HG02798 (cell line): ENCODE measurements around the gene JAK1.

Experiments
- ATAC-seq: cut with Tn5 transposase; IDR thresholded peaks from one replicate; pipeline ENCODE4 v1.9.1; 2021; ENCODE audit warnings: mild to moderate bottlenecking; ENCODE audit not compliant: unreplicated experiment, poor library complexity

JAK1 gene

DNA sequence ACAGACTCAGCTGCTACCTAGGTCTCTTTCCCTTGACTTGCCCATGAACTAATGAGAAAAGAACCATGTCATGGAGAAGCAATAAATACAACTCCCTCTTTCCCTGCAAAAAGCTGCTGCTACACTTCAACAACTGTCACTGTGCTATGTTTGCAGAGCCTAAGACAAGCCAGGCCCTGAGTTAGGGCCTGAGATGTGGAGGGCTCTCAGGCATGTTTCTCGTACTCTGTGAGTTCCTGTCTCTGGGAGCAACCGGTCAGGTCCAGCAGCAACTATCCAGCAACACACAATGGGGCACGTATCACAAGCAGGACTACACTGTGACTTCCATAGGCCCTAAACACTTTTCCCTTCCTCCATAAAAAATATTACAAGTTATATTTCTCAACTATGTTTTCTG lies 91.7 kb downstream of the JAK1 start:
- ATAC-seq = no peak

DNA sequence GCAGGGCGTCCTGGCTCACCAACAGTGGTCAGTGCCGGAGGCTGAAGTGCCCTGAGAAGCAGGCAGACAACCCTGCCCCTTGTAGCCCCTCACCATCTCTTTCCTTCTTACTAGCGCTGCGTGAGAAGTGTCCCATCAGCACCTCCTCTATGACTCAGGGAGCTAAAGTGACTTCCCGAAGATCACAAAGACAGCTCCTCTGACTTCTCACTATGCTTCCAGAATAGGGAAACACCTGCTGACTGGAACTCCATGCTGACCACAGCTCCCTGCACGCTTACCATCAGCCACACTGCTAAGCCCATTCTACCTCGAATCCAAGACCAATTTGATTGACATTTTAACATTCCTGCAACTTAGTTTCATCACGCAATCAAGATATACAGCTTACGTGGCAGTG lies 92.8 kb downstream of the JAK1 start:
- no peak for ATAC-seq

DNA sequence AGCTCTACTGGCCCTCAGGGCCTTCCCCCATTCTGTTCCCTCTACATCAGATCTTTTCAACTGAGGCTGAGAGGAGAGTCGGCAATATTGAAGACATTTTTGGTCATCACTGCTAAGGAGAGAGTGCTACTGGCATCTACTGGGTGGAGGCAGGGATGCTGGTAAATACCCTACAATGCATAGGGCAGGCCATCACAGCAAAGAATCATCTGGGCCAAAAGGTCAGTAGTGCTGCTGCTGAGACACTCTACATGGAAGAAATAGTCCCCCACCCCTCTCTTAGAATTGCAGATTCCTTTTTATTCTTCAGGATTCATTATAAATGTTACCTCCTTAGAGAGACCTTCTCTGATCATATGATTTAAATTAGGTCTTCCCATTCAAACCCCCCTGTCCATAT lies 94.3 kb downstream of the JAK1 start:
- no peak for ATAC-seq

DNA sequence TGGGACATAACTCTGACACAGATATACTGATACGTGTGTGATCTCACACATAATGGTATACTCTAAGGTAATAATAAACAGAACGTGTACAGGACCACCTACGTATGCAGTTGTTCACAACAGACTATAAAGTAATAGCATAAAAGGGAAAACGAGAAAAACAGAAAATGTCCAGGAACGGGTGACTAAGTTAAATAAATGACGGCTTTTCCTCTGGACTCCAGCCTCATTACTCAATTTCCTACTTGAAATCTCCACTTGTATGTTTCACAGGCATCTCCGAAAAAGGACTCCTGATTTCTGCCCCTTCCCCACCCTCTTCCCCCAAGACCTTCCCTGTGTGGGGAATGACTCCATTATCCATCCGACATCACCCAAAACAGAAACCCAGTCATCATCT lies 95.1 kb downstream of the JAK1 start:
- ATAC-seq = no peak

DNA sequence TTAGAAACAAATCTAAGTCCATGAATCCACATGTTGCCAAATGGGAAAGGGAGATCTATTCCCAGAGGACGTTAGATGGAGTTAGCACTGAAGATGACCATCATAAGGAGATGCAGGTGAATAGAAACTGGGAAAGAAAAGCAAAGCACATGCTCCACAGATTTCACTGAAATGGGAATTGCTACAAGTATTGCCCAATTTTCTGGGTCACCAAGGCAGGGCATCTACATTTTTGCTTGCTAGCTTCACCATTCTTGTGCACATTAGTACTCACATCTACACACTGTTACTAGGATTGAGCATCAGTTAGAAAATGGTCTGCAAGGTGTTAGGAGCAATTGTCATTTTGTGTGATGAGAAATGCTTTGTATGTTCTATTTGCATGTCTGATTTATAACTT lies 99.1 kb downstream of the JAK1 start:
- no peak for ATAC-seq

DNA sequence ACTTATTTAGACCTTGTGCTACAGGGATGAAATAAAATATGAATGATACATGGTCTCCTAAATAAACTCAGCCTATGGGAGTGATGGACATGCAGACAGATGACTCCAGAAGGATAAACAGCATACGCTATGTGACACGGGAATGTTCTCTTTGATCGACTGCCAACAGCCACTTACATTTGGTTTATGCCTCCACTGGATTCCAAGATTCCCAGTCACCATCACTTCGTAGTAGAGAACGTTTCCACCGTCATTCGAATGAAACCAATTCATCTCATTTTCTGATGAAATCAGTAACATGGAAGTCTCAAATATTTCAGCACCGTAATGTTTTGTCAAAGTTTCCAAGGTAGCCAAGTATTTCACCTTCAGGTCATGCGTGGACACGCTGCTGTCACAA lies 99.7 kb downstream of the JAK1 start:
- no peak for ATAC-seq

DNA sequence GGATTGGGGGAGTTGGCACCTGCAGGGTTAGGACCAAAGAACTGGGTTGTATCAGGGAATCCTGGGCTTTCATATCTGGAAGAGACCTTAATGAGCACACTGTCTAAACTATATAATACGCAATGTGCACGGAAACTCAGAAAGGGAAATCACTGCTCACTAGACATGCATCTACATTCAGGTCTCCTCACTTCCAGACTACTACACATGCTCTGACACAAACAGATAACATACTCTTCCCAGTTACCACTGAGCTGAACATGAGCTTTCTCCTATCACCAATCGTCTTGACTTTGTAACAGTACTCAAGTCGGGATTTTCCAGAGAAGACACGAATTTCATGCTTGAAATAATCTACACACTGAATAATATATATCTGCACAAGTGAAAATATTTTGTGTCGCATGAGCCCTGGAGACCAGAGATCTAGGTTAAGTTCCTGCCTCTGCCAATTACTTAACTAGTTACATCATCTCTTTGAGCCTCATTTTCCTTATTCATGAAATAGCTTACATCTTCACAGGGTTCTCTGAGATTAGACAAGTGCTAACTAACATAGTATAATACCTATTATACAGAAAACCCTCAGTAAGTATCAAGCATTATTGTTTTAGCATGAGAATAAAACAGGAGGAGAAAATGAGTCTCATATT lies 101.1 kb downstream of the JAK1 start:
- ATAC-seq = no peak

DNA sequence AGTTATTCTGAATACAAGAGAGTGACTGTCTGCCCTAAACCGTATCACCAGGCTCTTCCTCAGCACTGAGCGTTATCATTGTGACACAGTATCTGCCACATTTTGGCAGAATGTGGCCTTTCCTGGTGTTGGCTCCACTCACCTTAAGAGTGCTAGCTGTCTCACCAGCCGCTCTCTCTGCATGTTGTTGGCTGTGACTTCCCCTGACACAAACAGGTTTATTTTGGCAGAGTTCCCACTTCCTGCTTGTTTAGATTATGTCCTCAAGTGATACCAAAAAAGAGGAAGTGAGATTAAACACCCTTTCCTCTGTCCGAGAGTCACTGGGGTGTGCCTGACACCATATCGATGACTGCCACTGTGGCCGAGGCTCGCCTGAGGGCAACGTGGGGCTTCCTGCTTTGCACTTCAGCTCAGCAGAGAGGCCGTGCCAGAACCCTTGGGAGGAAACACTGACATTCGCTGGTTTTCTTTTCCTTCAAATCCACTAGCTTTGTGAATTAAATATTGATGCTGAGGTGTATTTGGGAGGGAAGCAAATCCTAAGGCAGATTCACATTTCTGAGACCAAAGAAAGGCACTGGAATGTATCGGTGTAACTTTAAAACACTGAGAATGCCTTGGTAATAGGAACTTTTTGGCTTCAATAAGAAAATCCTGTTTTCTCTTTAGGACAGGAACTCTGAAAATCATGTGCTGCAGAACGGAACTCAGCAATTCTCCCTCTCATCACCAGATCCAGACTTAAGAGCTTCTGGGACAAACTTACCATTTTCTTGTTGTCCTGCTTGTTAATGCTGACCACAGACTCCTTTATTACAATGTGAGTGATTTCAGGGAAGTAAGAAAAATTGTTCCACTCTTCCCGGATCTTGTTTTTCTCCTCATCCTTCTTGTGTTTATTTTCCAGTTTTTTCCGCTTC lies 102.1 kb downstream of the JAK1 start:
- peak; percentile 100 for ATAC-seq

DNA sequence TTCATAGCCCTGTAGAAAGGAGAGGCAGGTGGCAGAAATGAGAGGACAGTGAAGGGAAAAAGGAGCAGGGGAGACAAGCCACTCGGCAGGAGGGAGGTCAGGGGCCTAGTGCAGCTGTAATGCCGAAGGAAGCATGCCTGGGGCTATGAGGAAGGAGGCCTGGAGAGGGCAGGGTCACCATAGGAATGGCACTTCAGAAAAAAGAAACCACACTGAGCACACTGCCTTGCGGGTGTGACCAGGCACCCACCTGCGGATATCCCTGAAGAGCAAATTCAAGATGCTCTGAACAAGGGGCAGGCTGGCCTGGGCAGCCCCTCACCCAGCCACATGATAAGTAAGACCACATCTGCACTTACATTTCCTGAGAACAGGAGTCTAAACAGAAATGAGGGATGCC lies 104.7 kb downstream of the JAK1 start:
- ATAC-seq = no peak

DNA sequence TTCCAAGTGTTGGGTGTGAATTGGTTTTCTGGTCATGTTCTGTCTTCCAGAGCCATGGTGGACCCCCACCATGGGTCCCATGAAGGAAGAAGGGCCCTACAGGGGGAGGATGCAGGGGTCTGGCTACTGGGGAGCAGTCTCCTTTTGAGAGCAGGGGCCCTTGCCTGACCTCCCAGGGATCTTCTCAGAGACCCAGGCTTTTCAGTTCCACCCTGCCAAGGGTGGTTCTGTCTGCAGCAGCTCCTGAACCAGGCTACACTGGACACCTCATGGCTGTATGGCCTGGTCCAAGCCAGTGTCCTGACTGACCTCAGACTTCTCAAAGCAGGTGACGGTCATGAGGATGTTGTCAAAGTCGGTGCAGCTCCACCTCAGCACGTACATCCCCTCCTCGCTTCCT lies 109.0 kb downstream of the JAK1 start:
- no peak for ATAC-seq

DNA sequence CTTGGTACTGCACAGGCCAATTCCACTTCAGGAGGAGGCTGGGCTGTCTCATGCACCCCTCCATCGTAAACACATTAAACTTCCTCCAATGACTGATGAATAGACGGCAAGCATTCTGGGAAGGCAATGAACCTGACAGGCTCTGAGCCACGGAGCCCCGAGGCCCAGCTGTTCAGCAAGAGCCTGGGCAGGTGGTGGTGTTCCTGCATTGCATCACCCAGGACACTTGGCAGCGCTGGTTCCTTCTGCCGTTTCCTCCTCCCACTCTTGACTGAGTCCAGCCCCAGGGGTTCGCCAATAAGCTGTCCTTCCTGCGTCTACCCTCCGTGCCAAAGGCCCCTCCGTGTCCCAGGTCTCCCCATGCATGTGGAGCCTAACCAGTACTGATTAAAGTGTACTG lies 109.8 kb downstream of the JAK1 start:
- ATAC-seq = no peak

DNA sequence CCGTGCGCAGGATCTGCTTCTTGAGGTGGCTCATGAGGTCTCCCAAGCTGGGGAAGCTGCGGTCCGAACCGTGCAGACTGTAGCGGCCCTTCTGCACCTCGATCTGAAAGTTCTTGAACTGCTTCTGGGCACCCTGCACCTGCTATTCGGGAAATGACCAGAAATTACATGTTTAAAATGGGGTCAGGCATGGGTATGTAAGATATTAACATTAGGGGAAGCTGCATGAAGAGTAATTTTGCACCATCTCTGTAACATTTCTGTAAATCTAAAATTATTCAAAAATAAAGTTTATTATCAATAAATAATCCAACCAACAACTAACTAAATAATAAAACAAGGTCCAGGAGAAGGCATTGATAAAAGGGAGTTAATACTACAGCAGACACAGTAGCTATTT lies 110.8 kb downstream of the JAK1 start:
- ATAC-seq = no peak

DNA sequence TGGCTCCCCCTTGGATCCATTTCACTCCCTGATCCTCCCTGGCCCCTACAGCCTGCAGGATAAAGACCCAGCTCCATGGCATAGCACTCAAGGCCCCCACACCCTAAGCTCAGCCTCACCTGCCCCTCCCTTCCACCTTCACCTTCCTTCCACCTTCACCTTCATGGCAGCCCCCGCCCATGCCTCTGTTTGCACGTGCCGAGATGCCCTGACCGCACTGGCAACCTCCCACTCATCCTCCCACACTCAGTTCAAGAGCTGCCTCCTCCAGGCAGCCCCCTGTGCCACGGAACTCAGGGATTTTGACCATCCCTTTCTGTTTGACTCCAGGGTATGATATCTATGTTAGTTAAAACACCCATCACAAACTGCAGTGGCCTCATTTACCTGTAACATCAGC lies 111.7 kb downstream of the JAK1 start:
- no peak for ATAC-seq

DNA sequence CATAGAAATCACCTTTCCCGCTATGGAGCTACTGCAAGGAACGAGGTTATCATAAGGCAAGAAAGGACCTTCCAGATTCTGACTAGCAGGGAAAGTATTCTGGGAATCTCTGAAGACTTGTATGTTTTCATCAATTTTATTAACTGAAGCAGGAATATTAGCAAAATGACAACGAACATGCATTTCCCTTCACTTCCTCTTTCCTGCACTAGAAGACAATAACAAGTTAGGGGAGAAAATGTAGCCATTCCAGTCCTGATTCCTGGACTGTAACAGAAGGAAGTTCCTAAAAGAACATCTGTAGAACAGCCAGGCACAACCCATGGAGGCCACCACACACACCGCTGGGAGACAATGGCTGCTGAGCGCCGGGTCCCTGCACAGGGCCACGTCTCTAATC lies 114.7 kb downstream of the JAK1 start:
- no peak for ATAC-seq

DNA sequence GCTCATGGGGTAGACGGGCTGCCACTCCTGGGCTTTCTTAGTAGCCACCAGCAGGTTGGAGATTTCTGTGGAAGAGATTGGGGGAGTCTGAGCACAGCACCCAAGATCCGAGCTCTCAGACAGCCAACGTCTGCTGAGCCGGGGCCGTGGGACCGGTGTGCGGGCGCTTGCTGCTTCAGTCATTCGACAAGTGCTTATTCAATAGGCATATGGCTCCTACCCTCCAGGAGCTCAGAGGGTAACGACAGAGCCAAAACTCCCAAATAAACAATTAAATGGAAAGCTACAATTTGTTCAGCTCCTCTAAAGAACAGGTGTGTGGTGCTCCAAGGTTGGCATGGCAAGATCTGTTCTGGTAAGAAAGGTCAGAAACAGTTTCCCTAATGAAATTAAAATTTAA lies 115.5 kb downstream of the JAK1 start:
- no peak for ATAC-seq

DNA sequence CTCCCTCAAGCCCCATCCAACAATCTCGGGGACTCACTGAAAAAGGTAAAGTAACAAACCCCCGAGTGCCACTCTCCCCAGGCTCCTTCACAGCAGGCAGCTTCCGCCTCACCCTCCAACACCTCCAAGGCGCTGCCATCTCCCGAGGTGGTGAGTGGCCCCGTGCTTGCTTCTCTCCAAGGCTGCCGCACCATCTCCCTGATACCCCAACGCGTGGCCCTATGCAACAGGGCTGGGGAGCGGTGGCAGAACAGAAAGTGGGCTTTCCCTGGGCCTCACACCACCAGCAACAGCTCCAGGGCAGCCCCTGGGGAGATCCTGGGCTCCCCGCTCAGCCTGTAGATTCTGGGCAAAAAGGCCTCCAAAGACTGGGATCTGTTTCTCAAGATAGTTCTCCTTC lies 116.4 kb downstream of the JAK1 start:
- ATAC-seq = no peak

DNA sequence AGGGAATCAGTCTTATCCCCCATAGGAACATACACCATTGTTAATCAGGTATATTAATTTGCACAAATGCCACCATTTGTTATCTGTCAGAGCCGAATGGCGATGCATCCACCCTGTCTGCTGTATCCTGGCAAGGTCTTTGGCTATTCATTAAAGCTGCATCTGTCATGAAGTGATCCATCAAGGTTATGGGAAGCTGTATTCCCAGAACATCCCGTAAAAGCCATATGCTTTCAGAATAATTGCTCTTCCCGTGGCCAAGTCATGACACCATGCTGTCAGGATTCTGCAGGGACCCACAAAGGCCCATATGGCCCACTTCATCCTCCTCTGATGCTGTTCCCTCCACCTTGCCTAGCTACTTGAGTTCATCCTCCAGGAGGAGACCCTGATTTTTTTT lies 117.5 kb downstream of the JAK1 start:
- no peak for ATAC-seq

DNA sequence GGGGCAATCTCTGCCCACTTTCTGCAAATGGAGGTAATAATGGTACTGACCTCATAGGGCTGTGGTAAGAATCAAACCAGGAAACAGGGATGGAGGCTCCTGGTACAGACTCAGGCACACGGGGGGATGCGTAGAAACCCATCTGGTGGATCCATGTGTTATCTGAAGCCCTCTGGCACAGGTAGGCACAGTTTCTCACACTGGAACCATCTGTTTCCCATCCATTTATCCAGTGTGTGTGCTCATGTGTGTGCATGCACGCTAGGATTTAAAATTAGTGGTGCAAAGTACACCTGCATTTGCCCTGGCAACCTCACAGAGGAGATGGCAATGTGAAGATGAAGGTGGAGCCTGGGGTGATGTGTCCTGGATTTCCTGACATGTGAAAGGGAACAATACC lies 118.2 kb downstream of the JAK1 start:
- no peak for ATAC-seq

DNA sequence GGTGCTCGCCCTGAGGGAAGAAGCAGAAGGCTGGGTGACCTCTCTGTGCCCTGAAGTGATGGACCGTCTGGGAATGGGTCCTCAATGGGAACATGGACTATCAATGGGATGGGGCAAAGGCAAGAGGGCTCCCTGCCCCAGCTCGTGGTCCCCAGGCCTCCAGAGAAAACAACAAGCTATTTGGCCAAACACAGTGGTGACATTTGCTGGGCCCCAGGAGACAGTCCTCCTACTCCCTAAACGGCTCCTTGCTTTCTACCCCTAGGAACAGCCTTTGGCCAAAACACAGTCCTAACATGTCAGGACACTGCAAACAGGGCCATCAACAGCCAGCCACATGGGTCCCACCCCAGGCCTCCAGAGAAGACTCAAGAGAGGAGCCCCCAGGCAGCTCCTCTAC lies 118.7 kb downstream of the JAK1 start:
- no peak for ATAC-seq

DNA sequence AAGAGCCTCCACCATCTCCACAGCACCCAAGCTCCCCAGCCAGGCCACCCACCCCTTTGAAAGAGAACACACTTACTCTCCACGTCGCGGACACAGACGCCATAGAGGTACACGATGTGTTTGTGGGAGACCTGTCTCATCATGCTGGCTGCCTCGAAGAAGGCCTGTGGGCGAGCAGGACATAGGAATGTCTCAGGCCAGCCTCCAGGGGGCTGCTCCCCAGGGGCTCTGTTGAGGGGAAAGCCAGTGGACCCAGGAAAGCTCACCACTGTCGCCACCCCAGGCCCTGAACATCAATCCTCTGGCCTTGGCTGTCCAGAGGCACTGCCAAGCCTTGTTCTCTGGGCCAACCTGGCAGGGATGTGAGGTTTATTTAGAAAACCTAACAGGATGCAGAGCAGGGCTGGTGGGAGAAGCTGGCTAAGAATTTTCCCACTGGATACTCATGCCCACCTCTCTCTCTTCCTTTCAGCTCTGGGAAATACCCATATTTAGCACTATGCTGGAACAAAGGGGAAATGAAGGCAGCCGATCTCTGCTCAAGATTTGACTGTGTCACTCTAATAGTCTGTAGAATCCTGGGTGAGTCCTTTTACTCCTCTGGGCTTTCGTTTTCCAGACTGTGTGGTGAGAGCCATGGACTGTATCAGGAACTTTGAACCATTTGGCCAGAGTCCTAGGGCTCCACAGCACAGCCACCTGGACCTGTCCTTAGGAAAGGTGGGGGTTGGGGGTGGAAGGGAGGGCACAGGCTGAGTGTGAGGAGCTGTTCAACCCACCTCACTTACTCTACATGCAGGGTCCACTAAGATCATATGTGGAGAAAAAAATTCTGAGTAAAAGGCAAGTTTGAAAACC lies 119.5 kb downstream of the JAK1 start:
- no peak for ATAC-seq

DNA sequence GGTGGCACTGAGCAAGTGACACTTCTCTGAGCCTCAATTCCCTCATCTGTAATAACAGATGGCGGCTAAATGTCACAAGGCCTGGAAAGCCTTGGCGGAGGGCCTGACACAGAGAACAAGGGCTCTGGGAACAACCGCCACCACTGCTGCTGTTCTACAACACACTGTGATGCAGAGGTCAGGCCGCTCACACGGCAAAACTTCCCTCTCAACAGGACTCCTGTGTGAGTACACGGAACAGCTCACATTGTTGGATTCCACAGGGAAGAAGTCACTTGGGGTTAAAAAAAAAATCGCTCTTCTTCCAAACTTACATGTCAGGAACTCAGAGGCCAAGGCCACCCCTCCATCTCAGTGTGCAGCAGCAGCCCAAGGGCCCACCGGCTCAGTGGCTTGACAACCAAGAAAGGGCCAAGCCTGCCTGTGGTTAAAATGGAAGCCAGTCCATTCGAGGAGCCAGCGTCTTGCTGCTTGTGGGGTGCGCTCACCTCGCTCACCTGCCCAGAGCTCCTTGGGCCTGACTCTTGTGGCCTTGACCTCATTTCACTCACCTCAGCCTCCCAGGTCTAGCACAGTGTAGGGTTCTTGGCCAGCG lies 120.4 kb downstream of the JAK1 start:
- ATAC-seq = no peak
